WTC11 (cell line): Measurements from ENCODE around the gene KRT72. TPM values are rescaled to one million over a fixed set of nuclear protein-coding genes. Genes with fewer than 3 reads are reported as not detected.

Experiments used
- ATAC-seq: fragments of 200-7000 bp; cut with Tn5 transposase; 2 replicates; pipeline ENCODE4 v1.10.0; 2021; ENCODE audit warnings: mild to moderate bottlenecking, moderate library complexity
- CTCF ChIA-PET: fragments of 300-600 bp; sonication (Branson Sonifier 250); formaldehyde crosslinking; loops from one replicate; lab custom pipeline; 2021; ENCODE audit warnings: antibody characterized with exemption; lab: Charles Lee
- POLR2A ChIA-PET: fragments of 350-600 bp; sonication (Branson Sonifier 250); formaldehyde crosslinking; loops from one replicate; lab custom pipeline; 2021; ENCODE audit warnings: antibody characterized with exemption; lab: Charles Lee
- DNase-seq: peaks from one replicate; pipeline ENCODE4 v3.0.0; 2021; ENCODE audit warnings: low spot score
- H3K27ac Mint-ChIP-seq: 2 replicates; pipeline ENCODE4 v1.8.0; 2021; ENCODE audit warnings: mixed read lengths
- H3K27me3 Mint-ChIP-seq: 2 replicates; pipeline ENCODE4 v1.8.0; 2021; ENCODE audit warnings: low read depth, mild to moderate bottlenecking, moderate library complexity, mixed read lengths
- H3K36me3 Mint-ChIP-seq: 2 replicates; pipeline ENCODE4 v1.8.0; 2021; ENCODE audit warnings: mixed read lengths
- H3K4me1 Mint-ChIP-seq: 2 replicates; pipeline ENCODE4 v1.8.0; 2022; ENCODE audit warnings: mixed read lengths
- H3K4me3 Mint-ChIP-seq: 2 replicates; pipeline ENCODE4 v1.8.0; 2021; ENCODE audit warnings: mild to moderate bottlenecking, moderate library complexity, mixed read lengths
- H3K9me3 Mint-ChIP-seq: 2 replicates; pipeline ENCODE4 v1.8.0; 2021; ENCODE audit warnings: mixed read lengths
- ATF2 ChIP-seq: sonication (generic); formaldehyde crosslinking; IDR thresholded peaks from 2 replicates; pipeline ENCODE4 v1.8.1; 2022; ENCODE audit warnings: low read depth, missing genetic modification reagents, borderline replicate concordance
- ATF3 ChIP-seq: sonication (generic); formaldehyde crosslinking; conservative IDR thresholded peaks from 2 replicates; pipeline ENCODE4 v1.8.1; 2022; ENCODE audit warnings: mild to moderate bottlenecking, missing genetic modification reagents
- EMX1 ChIP-seq: fragments of 250-450 bp; sonication (Bioruptor Pico); IDR thresholded peaks from 2 replicates; pipeline ENCODE4 v1.8.0; 2021; ENCODE audit warnings: mild to moderate bottlenecking
- ETV6 ChIP-seq: sonication (generic); formaldehyde crosslinking; IDR thresholded peaks from 2 replicates; pipeline ENCODE4 v1.8.1; 2022; ENCODE audit warnings: mild to moderate bottlenecking, missing genetic modification reagents
- SMAD3 ChIP-seq: sonication (generic); formaldehyde crosslinking; IDR thresholded peaks from 2 replicates; pipeline ENCODE4 v1.8.0; 2022; ENCODE audit warnings: missing genetic modification reagents, mild to moderate bottlenecking, borderline replicate concordance
- SOX15 ChIP-seq: fragments of 250-450 bp; sonication (Bioruptor Pico); IDR thresholded peaks from 2 replicates; pipeline ENCODE4 v1.9.0; 2021; ENCODE audit warnings: mild to moderate bottlenecking
- STAT6 ChIP-seq: sonication (generic); formaldehyde crosslinking; conservative IDR thresholded peaks from 2 replicates; pipeline ENCODE4 v1.8.1; 2023; ENCODE audit warnings: mild to moderate bottlenecking, low read depth, missing genetic modification reagents, moderate library complexity
- ZNF671 ChIP-seq: fragments of 250-450 bp; sonication (Bioruptor Pico); IDR thresholded peaks from 2 replicates; pipeline ENCODE4 v1.8.0; 2021; ENCODE audit warnings: mild to moderate bottlenecking
- total RNA-seq: library from RNA; stranded (reverse); gene quantifications from 3 replicates; pipeline ENCODE4 v1.2.3, GENCODE V29; 2021
- TF ChIP-seq, protein P1 (sequence below): sonication (generic); formaldehyde crosslinking; IDR thresholded peaks from 2 replicates; pipeline ENCODE4 v1.8.1; 2023; ENCODE audit warnings: mild to moderate bottlenecking, missing genetic modification reagents, borderline replicate concordance
- TF ChIP-seq, protein P2 (sequence below): fragments of 250-450 bp; sonication (Bioruptor Pico); IDR thresholded peaks from 2 replicates; pipeline ENCODE4 v1.9.0; 2021; ENCODE audit warnings: mild to moderate bottlenecking, borderline replicate concordance

KRT72 gene
- total RNA-seq, 1 experiment from 2014 or later: not detected

DNA sequence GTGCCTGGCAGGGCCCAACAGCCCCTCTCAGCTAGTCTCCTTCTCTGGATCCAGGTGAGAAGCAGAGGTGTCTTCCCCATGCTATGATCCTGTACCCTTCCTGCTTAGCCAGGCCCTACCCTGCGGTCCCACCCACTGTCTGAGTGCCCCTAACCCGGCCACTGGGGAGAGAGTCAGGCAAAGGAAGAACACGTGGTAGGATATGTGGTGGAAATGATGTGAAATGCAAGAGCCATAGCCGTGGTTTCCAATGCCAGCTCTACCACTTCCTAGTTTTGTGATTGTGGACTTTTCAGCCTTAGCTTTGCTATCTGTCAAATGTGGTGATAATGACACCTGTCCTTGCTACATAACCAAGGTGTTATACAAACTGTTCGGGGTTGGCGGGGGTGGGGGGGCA lies 34.9 kb upstream of the KRT72 start (continued):
- TF ChIP-seq, protein P1, sequence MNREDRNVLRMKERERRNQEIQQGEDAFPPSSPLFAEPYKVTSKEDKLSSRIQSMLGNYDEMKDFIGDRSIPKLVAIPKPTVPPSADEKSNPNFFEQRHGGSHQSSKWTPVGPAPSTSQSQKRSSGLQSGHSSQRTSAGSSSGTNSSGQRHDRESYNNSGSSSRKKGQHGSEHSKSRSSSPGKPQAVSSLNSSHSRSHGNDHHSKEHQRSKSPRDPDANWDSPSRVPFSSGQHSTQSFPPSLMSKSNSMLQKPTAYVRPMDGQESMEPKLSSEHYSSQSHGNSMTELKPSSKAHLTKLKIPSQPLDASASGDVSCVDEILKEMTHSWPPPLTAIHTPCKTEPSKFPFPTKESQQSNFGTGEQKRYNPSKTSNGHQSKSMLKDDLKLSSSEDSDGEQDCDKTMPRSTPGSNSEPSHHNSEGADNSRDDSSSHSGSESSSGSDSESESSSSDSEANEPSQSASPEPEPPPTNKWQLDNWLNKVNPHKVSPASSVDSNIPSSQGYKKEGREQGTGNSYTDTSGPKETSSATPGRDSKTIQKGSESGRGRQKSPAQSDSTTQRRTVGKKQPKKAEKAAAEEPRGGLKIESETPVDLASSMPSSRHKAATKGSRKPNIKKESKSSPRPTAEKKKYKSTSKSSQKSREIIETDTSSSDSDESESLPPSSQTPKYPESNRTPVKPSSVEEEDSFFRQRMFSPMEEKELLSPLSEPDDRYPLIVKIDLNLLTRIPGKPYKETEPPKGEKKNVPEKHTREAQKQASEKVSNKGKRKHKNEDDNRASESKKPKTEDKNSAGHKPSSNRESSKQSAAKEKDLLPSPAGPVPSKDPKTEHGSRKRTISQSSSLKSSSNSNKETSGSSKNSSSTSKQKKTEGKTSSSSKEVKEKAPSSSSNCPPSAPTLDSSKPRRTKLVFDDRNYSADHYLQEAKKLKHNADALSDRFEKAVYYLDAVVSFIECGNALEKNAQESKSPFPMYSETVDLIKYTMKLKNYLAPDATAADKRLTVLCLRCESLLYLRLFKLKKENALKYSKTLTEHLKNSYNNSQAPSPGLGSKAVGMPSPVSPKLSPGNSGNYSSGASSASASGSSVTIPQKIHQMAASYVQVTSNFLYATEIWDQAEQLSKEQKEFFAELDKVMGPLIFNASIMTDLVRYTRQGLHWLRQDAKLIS (CRISPR knock-in tag): no peak
- TF ChIP-seq ZNF671 (CRISPR knock-in tag) (no peak), STAT6 (CRISPR knock-in tag) (no peak)

DNA sequence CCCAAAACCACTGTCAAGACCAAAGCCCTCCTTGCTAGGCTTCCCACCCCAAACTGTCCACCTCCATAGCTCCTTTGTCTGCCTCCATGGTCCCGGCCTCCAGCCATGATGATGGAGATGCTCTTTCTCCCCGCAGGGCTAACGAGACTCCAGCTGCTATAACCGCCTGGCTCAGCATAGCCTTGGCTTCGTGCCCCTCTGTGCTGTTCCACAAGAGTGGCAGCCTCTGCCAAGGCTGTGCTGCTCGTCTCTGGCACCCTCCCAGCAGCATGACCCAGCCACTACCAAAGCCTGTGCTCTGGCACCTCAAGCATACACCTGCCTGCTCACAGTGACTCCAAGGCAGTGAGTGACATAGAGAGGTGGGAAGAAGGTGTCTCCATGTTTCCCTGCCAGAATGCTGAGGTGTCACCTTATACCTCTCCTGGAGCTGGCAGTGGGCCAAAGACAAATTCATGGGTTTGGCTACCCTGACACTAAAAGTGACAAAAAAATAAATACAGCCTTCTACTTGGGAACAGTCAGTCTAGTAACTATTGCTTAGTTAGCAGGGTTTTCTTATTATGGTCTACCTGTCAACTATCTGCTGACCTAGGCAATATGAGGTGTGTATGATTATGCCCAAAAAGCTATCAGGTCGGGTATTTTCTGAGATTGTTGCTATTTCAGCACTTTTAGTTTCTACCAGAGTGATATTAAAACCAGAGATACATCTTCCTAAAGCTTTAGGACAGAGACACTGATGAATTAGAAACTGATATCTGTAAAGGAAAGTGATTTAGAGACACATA lies 33.2 kb upstream of the KRT72 start:
- no peaks in the 10 kb centered on the region for H3K27me3 Mint-ChIP-seq
- no peaks in the 10 kb centered on the region for H3K9me3 Mint-ChIP-seq
- no peak for TF ChIP-seq EMX1 (CRISPR knock-in tag)
- no peaks in the 10 kb centered on the region for H3K4me1 Mint-ChIP-seq
- no peak for ATAC-seq
- no peak overlapping the region for H3K27ac Mint-ChIP-seq
- H3K4me3 Mint-ChIP-seq: no peak overlapping the region
- CTCF ChIA-PET: interaction anchor here (1.6 to 2.2 kb wide), 2 partner anchors 8 to 245 kb away, joined by 4 to 6 read pairs; no protein-coding TSS in a partner anchor
- no peaks in the 10 kb centered on the region for H3K36me3 Mint-ChIP-seq
- POLR2A ChIA-PET: no interaction called here
- no peak for DNase-seq

- no peaks in the 10 kb centered on the region for H3K4me1 Mint-ChIP-seq
- no peak for TF ChIP-seq SMAD3 (CRISPR knock-in tag)
- DNase-seq (no peak), ATAC-seq (no peak)
- H3K36me3 Mint-ChIP-seq: no peaks in the 10 kb centered on the region
- no peak overlapping the region for H3K4me3 Mint-ChIP-seq
- no peak overlapping the region for H3K27ac Mint-ChIP-seq
- H3K27me3 Mint-ChIP-seq: no peaks in the 10 kb centered on the region
- H3K9me3 Mint-ChIP-seq: no peaks in the 10 kb centered on the region
- ChIA-PET CTCF (interaction anchor here (0.7 to 2.3 kb wide), 5 partner anchors 9 to 246 kb away, joined by 3 to 10 read pairs (median 4); no protein-coding TSS in a partner anchor), POLR2A (interaction anchor here (0.6 kb wide), 1 partner anchor 841 kb away, joined by 3 read pairs; no protein-coding TSS in a partner anchor)
Observed at GRCh38 chr12:52633383-52633782, 32.1 kb upstream of the KRT72 start.

GRCh38 chr12:52632656-52633055 lies 31.4 kb upstream of the KRT72 start:
- Mint-ChIP-seq H3K4me3 (no peak overlapping the region), H3K9me3 (no peaks in the 10 kb centered on the region), H3K36me3 (no peaks in the 10 kb centered on the region), H3K27ac (no peak overlapping the region), H3K27me3 (no peaks in the 10 kb centered on the region), H3K4me1 (no peaks in the 10 kb centered on the region)
- ChIA-PET CTCF (interaction anchor here (1.6 to 2.3 kb wide), 3 partner anchors 10 to 247 kb away, joined by 4 to 10 read pairs (median 6); no protein-coding TSS in a partner anchor), POLR2A (no interaction called here)
- ATAC-seq: no peak
- no peak for DNase-seq
- TF ChIP-seq ETV6 (no peak), ATF2 (CRISPR knock-in tag) (no peak), SOX15 (CRISPR knock-in tag) (no peak), ATF3 (no peak)
- TF ChIP-seq, protein P2, sequence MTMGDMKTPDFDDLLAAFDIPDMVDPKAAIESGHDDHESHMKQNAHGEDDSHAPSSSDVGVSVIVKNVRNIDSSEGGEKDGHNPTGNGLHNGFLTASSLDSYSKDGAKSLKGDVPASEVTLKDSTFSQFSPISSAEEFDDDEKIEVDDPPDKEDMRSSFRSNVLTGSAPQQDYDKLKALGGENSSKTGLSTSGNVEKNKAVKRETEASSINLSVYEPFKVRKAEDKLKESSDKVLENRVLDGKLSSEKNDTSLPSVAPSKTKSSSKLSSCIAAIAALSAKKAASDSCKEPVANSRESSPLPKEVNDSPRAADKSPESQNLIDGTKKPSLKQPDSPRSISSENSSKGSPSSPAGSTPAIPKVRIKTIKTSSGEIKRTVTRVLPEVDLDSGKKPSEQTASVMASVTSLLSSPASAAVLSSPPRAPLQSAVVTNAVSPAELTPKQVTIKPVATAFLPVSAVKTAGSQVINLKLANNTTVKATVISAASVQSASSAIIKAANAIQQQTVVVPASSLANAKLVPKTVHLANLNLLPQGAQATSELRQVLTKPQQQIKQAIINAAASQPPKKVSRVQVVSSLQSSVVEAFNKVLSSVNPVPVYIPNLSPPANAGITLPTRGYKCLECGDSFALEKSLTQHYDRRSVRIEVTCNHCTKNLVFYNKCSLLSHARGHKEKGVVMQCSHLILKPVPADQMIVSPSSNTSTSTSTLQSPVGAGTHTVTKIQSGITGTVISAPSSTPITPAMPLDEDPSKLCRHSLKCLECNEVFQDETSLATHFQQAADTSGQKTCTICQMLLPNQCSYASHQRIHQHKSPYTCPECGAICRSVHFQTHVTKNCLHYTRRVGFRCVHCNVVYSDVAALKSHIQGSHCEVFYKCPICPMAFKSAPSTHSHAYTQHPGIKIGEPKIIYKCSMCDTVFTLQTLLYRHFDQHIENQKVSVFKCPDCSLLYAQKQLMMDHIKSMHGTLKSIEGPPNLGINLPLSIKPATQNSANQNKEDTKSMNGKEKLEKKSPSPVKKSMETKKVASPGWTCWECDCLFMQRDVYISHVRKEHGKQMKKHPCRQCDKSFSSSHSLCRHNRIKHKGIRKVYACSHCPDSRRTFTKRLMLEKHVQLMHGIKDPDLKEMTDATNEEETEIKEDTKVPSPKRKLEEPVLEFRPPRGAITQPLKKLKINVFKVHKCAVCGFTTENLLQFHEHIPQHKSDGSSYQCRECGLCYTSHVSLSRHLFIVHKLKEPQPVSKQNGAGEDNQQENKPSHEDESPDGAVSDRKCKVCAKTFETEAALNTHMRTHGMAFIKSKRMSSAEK (CRISPR knock-in tag): no peak
- TF ChIP-seq, protein P1 (CRISPR knock-in tag): no peak
